ENCODE measurements around the gene CBLB. TPM values are rescaled to one million over a fixed set of nuclear protein-coding genes. Genes with fewer than 3 reads are reported as not detected.

CBLB gene
- total and polyA plus RNA-seq, 4 donors: 25.1 to 44.6 (median 30.8) TPM

- H3K27ac ChIP-seq (ENCODE audit: low read depth, low read length): no peak overlapping the region
- no peaks in the 10 kb centered on the region for H3K9me3 ChIP-seq (ENCODE audit: control insufficient read depth, insufficient read depth, low read length)
- H3K4me1 ChIP-seq (ENCODE audit: control insufficient read depth, insufficient read depth, low read length): no peaks in the 10 kb centered on the region
- no peak overlapping the region for H3K4me3 ChIP-seq (ENCODE audit: low read depth, low read length)
- H3K36me3 ChIP-seq (ENCODE audit: control insufficient read depth, insufficient read depth, low read length): no peaks in the 10 kb centered on the region
- DNase-seq (ENCODE audit: low read depth in 4 of 6, low spot score in 6 of 6): no peak
- H3K27me3 ChIP-seq (ENCODE audit: control insufficient read depth, insufficient read depth, low read length): no peaks in the 10 kb centered on the region
- WGBS (ENCODE audit: insufficient coverage): no CpG with 5 or more reads among the region's 1 CpG
Observed at GRCh38 chr3:105813710-105814109, 55.1 kb downstream of the CBLB start.

DNA sequence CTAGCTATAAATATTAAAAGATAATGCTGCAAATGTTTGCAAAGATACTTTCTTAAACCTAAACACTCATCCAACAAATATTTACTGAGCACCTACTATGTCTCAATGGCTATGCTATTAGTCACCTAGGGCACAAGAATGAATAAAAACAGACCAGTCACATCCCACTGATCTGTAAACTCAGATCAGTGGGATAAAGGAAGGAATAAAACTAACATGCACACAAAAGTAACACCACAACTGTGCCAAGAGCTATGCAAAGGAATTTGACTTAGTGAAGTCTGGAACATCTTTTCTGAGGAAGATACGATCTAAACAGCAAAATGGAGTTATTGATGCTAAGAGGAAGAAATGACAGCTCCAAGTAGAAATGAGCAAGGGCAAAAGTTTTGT is 56.6 kb downstream of the CBLB start:
- no peak overlapping the region for H3K27ac ChIP-seq (ENCODE audit: low read depth, low read length)
- H3K9me3 ChIP-seq (ENCODE audit: control insufficient read depth, insufficient read depth, low read length): no peaks in the 10 kb centered on the region
- no peaks in the 10 kb centered on the region for H3K4me1 ChIP-seq (ENCODE audit: control insufficient read depth, insufficient read depth, low read length)
- H3K36me3 ChIP-seq (ENCODE audit: control insufficient read depth, insufficient read depth, low read length): no peaks in the 10 kb centered on the region
- WGBS (ENCODE audit: insufficient coverage): 83% methylated on average over 1 of the region's 1 CpG
- no peak overlapping the region for H3K4me3 ChIP-seq (ENCODE audit: low read depth, low read length)
- no peaks in the 10 kb centered on the region for H3K27me3 ChIP-seq (ENCODE audit: control insufficient read depth, insufficient read depth, low read length)
- no peak for DNase-seq (ENCODE audit: low read depth in 4 of 6, low spot score in 6 of 6)

DNA sequence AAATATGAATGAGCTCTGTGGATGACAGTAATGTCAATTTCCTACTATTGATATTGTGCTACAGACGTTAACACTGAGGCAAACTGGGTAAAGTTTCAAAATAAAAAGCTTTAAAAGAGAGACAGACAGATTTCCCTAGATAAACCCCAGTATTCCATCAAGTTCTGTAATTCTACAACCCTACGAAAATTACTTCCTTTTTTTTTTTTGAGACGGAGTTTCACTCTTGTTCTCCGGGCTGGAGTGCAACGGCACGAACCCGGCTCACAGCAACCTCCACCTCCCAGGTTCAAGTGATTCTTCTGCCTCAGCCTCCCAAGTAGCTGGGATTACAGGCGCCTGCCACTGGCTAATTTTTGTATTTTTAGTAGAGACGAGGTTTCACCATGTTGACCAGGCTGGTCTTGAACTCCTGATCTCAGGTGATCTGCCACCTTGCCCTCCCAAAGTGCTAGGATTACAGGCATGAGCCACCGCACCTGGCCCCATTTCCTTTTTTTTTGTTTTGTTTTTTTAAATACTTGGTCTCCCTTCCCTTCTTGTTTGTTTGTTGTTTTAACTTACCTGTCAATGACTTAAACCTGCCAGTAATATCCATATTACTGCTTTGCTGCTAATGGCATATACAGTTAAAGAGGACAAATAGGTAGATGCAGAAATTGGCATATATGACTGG is 57.2 kb downstream of the CBLB start:
- Histone ChIP-seq H3K4me1 (ENCODE audit: control insufficient read depth, insufficient read depth, low read length) (no peaks in the 10 kb centered on the region), H3K27ac (ENCODE audit: low read depth, low read length) (no peak overlapping the region), H3K27me3 (ENCODE audit: control insufficient read depth, insufficient read depth, low read length) (no peaks in the 10 kb centered on the region), H3K9me3 (ENCODE audit: control insufficient read depth, insufficient read depth, low read length) (no peaks in the 10 kb centered on the region), H3K4me3 (ENCODE audit: low read depth, low read length) (no peak overlapping the region), H3K36me3 (ENCODE audit: control insufficient read depth, insufficient read depth, low read length) (no peaks in the 10 kb centered on the region)
- 87% methylated on average over 3 of the region's 10 CpGs for WGBS (ENCODE audit: insufficient coverage)
- DNase-seq (ENCODE audit: low read depth in 4 of 6, low spot score in 6 of 6): no peak

DNA sequence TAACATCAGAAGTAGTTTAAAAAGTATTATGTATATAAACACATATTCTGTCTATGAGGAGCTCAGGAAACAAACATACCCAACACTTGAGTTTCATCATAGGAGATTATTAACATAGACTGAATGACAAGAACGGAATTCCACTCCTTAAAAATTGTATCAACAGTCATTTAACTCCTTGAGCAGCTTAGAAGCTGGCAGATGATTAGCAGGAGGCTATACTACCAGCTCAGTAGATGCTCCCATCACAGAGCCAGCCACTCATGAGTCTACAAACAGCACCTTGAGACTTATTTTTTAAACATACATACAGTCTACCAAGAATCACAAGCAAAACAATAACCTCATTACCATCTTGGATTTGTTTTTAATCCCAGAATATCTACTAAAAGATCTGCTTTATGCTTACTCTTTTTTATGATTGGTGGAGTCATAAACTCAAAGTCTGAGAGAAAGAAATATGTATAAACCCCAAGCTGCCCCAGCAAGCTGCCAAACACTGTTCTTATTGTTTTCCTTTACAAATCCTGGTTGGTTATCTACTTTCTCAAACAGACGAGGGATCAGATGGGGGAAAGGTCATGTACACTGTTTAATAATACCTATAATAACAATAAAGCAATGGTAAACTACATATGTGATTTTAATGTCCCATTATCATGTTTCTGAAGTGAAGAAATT is 59.5 kb downstream of the CBLB start:
- no peaks in the 10 kb centered on the region for H3K36me3 ChIP-seq (ENCODE audit: control insufficient read depth, insufficient read depth, low read length)
- no peak overlapping the region for H3K27ac ChIP-seq (ENCODE audit: low read depth, low read length)
- no peak overlapping the region for H3K4me3 ChIP-seq (ENCODE audit: low read depth, low read length)
- WGBS (ENCODE audit: insufficient coverage): no CpG with 5 or more reads among the region's 2 CpGs
- no peaks in the 10 kb centered on the region for H3K4me1 ChIP-seq (ENCODE audit: control insufficient read depth, insufficient read depth, low read length)
- H3K27me3 ChIP-seq (ENCODE audit: control insufficient read depth, insufficient read depth, low read length): no peaks in the 10 kb centered on the region
- no peaks in the 10 kb centered on the region for H3K9me3 ChIP-seq (ENCODE audit: control insufficient read depth, insufficient read depth, low read length)
- DNase-seq (ENCODE audit: low read depth in 4 of 6, low spot score in 6 of 6): no peak

DNA sequence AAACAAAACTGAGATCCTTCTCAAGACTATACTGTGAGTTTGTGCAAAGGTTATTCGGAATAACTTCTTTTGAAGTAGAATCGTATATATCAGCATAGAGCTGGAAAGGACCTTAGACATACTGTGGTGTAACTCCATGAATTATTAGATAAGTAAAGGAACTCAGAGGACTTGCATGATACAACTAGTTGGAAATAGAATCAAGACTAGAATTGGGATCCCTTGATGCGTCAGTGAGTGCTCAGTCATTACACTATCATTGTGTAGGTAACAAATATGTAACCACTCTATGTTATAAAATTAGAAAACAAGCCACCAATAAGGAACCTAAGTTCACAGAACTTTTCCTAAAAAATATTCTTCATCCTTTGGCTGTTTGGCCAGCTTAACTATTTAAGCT is 61.1 kb downstream of the CBLB start:
- no peaks in the 10 kb centered on the region for H3K9me3 ChIP-seq (ENCODE audit: control insufficient read depth, insufficient read depth, low read length)
- no peak overlapping the region for H3K27ac ChIP-seq (ENCODE audit: low read depth, low read length)
- DNase-seq (ENCODE audit: low read depth in 4 of 6, low spot score in 6 of 6): no peak
- WGBS (ENCODE audit: insufficient coverage): no CpG with 5 or more reads among the region's 3 CpGs
- H3K36me3 ChIP-seq (ENCODE audit: control insufficient read depth, insufficient read depth, low read length): no peaks in the 10 kb centered on the region
- no peaks in the 10 kb centered on the region for H3K4me1 ChIP-seq (ENCODE audit: control insufficient read depth, insufficient read depth, low read length)
- H3K4me3 ChIP-seq (ENCODE audit: low read depth, low read length): no peak overlapping the region
- no peaks in the 10 kb centered on the region for H3K27me3 ChIP-seq (ENCODE audit: control insufficient read depth, insufficient read depth, low read length)

- Histone ChIP-seq H3K27ac (ENCODE audit: low read depth, low read length) (no peak overlapping the region), H3K4me1 (ENCODE audit: control insufficient read depth, insufficient read depth, low read length) (no peaks in the 10 kb centered on the region), H3K9me3 (ENCODE audit: control insufficient read depth, insufficient read depth, low read length) (no peaks in the 10 kb centered on the region), H3K4me3 (ENCODE audit: low read depth, low read length) (no peak overlapping the region), H3K36me3 (ENCODE audit: control insufficient read depth, insufficient read depth, low read length) (no peaks in the 10 kb centered on the region), H3K27me3 (ENCODE audit: control insufficient read depth, insufficient read depth, low read length) (no peaks in the 10 kb centered on the region)
- DNase-seq (ENCODE audit: low read depth in 4 of 6, low spot score in 6 of 6): no peak
- 100% methylated on average over 1 of the region's 4 CpGs for WGBS (ENCODE audit: insufficient coverage)
Observed at GRCh38 chr3:105807146-105807545, 61.7 kb downstream of the CBLB start.

- DNase-seq (ENCODE audit: low read depth in 4 of 6, low spot score in 6 of 6): no peak
- no peak overlapping the region for H3K4me3 ChIP-seq (ENCODE audit: low read depth, low read length)
Observed at GRCh38 chr3:105806359-105806758, 62.5 kb downstream of the CBLB start.

GRCh38 chr3:105805404-105805803 is 63.4 kb downstream of the CBLB start:
- 90% methylated on average over 3 of the region's 7 CpGs for WGBS (ENCODE audit: insufficient coverage)
- DNase-seq (ENCODE audit: low read depth in 4 of 6, low spot score in 6 of 6): no peak
- Histone ChIP-seq H3K27ac (ENCODE audit: low read depth, low read length) (no peak overlapping the region), H3K4me1 (ENCODE audit: control insufficient read depth, insufficient read depth, low read length) (no peaks in the 10 kb centered on the region), H3K9me3 (ENCODE audit: control insufficient read depth, insufficient read depth, low read length) (no peaks in the 10 kb centered on the region), H3K36me3 (ENCODE audit: control insufficient read depth, insufficient read depth, low read length) (no peaks in the 10 kb centered on the region), H3K27me3 (ENCODE audit: control insufficient read depth, insufficient read depth, low read length) (no peaks in the 10 kb centered on the region), H3K4me3 (ENCODE audit: low read depth, low read length) (no peak overlapping the region)

More at GRCh38 chr3:105806359-105806758, 62.5 kb downstream of the CBLB start:
- Histone ChIP-seq H3K27ac (ENCODE audit: low read depth, low read length) (no peak overlapping the region), H3K36me3 (ENCODE audit: control insufficient read depth, insufficient read depth, low read length) (no peaks in the 10 kb centered on the region), H3K27me3 (ENCODE audit: control insufficient read depth, insufficient read depth, low read length) (no peaks in the 10 kb centered on the region), H3K4me1 (ENCODE audit: control insufficient read depth, insufficient read depth, low read length) (no peaks in the 10 kb centered on the region), H3K9me3 (ENCODE audit: control insufficient read depth, insufficient read depth, low read length) (no peaks in the 10 kb centered on the region)

- no peaks in the 10 kb centered on the region for H3K27me3 ChIP-seq (ENCODE audit: control insufficient read depth, insufficient read depth, low read length)
- H3K9me3 ChIP-seq (ENCODE audit: control insufficient read depth, insufficient read depth, low read length): no peaks in the 10 kb centered on the region
- 62% methylated on average over 2 of the region's 5 CpGs for WGBS (ENCODE audit: insufficient coverage)
- peak in 2 of 6 donors; percentile 46 to 51 for DNase-seq (ENCODE audit: low read depth in 4 of 6, low spot score in 6 of 6)
- no peak overlapping the region for H3K4me3 ChIP-seq (ENCODE audit: low read depth, low read length)
- H3K4me1 ChIP-seq (ENCODE audit: control insufficient read depth, insufficient read depth, low read length): no peaks in the 10 kb centered on the region
- no peaks in the 10 kb centered on the region for H3K36me3 ChIP-seq (ENCODE audit: control insufficient read depth, insufficient read depth, low read length)
- no peak overlapping the region for H3K27ac ChIP-seq (ENCODE audit: low read depth, low read length)
Observed at GRCh38 chr3:105802118-105802706, 66.6 kb downstream of the CBLB start.

- H3K27me3 ChIP-seq (ENCODE audit: control insufficient read depth, insufficient read depth, low read length): no peaks in the 10 kb centered on the region
- H3K4me1 ChIP-seq (ENCODE audit: control insufficient read depth, insufficient read depth, low read length): no peaks in the 10 kb centered on the region
- H3K36me3 ChIP-seq (ENCODE audit: control insufficient read depth, insufficient read depth, low read length): no peaks in the 10 kb centered on the region
- no peak for DNase-seq (ENCODE audit: low read depth in 4 of 6, low spot score in 6 of 6)
- WGBS (ENCODE audit: insufficient coverage): no CpG with 5 or more reads among the region's 2 CpGs
- no peak overlapping the region for H3K27ac ChIP-seq (ENCODE audit: low read depth, low read length)
- no peak overlapping the region for H3K4me3 ChIP-seq (ENCODE audit: low read depth, low read length)
- H3K9me3 ChIP-seq (ENCODE audit: control insufficient read depth, insufficient read depth, low read length): no peaks in the 10 kb centered on the region
Observed at GRCh38 chr3:105801397-105801796, 67.4 kb downstream of the CBLB start.
